ENCODE data around the gene CIDEC. TPM values are rescaled to one million over a fixed set of nuclear protein-coding genes. Genes with fewer than 3 reads are reported as not detected.

CIDEC gene
- total and polyA plus RNA-seq, 2 of the 8 experiments (the other 6 are each of a cell fraction or from before 2014, with no cell fraction given), result not detected

DNA sequence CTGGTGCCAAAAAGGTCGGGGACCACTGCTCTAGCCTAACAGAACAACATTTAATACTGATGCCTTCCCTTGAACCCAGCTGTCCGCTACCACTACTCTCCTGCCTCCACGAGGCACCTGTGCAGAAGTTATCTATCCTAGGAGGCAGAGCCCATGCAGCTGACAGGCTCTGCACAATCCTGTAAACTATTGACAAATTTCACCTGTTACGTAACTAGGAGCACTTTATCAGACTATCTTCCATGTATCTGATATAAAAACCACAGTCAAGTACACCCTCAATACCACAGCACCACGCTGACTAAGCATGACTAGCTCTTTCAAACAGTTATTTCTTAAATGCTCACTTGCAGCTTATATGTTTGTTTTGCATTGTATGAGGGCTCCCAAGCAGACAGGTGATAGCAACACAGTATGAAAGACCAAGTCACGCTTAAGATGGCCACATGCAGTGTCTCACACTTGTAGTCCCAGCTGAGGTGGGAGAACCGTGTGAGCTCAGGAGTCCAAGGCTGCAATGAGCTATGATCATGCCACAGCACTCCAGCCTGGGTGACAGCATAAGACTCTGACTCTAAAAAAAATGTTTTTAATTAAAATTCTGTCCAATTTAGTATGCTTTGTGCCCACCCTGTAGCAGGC, 32.4 kb upstream of the CIDEC start:
- Histone ChIP-seq H3K23ac (ENCODE audit: insufficient read length) (no peak overlapping the region), H3K27me3 (replicated peaks in 1 of 4; ENCODE audit: control insufficient read depth in 3 of 4, extremely low read depth in 1 of 4, insufficient read depth in 3 of 4, low read length in 3 of 4) (peaks cover 0 to 18% (median 10%) of the 10 kb centered on the region in 4 experiments; a peak in 5 of 7 replicates), H3K4me2 (ENCODE audit: insufficient read depth in 1 of 2, low read depth in 2 of 2, low read length in 2 of 2) (no peak overlapping the region), H3K23me2 (ENCODE audit: low read depth, low read length) (peaks cover 10% of the 10 kb centered on the region; the same call in 1 of the 2 replicates), H2AFZ (ENCODE audit: low read length) (no peak overlapping the region), H4K20me1 (replicated peaks in 1 of 2; ENCODE audit: control insufficient read depth in 1 of 2, insufficient read depth in 2 of 2, low read length in 2 of 2) (no peaks in the 10 kb centered on the region), H3K4me3 (ENCODE audit: extremely low read depth in 1 of 4, insufficient read depth in 2 of 4, low read depth in 3 of 4, low read length in 4 of 4) (no peak overlapping the region), H2BK15ac (ENCODE audit: low read length) (no peak overlapping the region), H3K56ac (replicated peaks; ENCODE audit: insufficient read length, low read depth, low read length) (no peak overlapping the region), H3K27ac (ENCODE audit: low read depth, low read length) (no peak overlapping the region), H3K4me1 (replicated peaks in 1 of 4; ENCODE audit: control insufficient read depth in 3 of 4, insufficient read depth in 4 of 4, low read length in 3 of 4) (peaks cover 0 to 19% (median 17%) of the 10 kb centered on the region in 4 experiments; a peak in 6 of 7 replicates), H3K36me3 (ENCODE audit: control insufficient read depth in 2 of 4, insufficient read depth in 4 of 4, low read length in 3 of 4) (no peaks in the 10 kb centered on the region), H3K79me2 (ENCODE audit: control insufficient read depth in 1 of 2, insufficient read depth in 2 of 2, low read length in 2 of 2) (no peaks in the 10 kb centered on the region), H2BK20ac (ENCODE audit: low read length) (no peak overlapping the region), H4K8ac (ENCODE audit: extremely low read depth, insufficient read depth, low read length) (no peak overlapping the region), H3K9me3 (ENCODE audit: insufficient read depth in 2 of 2, low read depth in 1 of 2, low read length in 1 of 2) (peaks cover 0 to 6% of the 10 kb centered on the region in 2 experiments; a peak in 2 of 4 replicates), H4K5ac (ENCODE audit: insufficient read length, low read depth, low read length) (no peak overlapping the region), H4K91ac (replicated peaks; ENCODE audit: insufficient read length, low read length) (no peak overlapping the region), H3K4ac (replicated peaks; ENCODE audit: insufficient read length, low read depth, low read length) (no peak overlapping the region), H2BK120ac (replicated peaks; ENCODE audit: low read depth, low read length) (no peak overlapping the region), H3K79me1 (ENCODE audit: low read depth, low read length) (no peaks in the 10 kb centered on the region), H2AK5ac (ENCODE audit: low read depth, low read length) (no peak overlapping the region), H3K9ac (replicated peaks in 1 of 4; ENCODE audit: extremely low read depth in 1 of 4, low read depth in 3 of 4, low read length in 3 of 4) (no peak overlapping the region), H3K18ac (ENCODE audit: extremely low read depth, low read length) (no peak overlapping the region), H2BK12ac (ENCODE audit: low read depth, low read length) (no peak overlapping the region), H2BK5ac (ENCODE audit: low read depth, low read length) (no peak overlapping the region), H3K14ac (ENCODE audit: insufficient read length) (no peak overlapping the region)
- DNase-seq (ENCODE audit: low read depth in 1 of 2, low spot score in 2 of 2) (no peak), FAIRE-seq (no peak)
- 90% methylated on average over 7 of the region's 7 CpGs; no CpG with 5 or more reads in 1 of the 2 experiments for WGBS, 2 experiments (ENCODE audit: extremely low coverage in 1 of 2, insufficient coverage in 1 of 2, insufficient read length in 1 of 2, insufficient replicate concordance in 2 of 2, low coverage in 1 of 2, low lambda C conversion rate in 2 of 2, missing lambda C conversion rate in 1 of 2)
- CTCF ChIA-PET (ENCODE audit: partially characterized antibody), result interaction anchor here (0.7 to 9.1 kb wide), 7 partner anchors 18 to 105 kb away, joined by 3 to 76 read pairs (median 4); partner anchors contain the start of gene CRELD1
- POLR2A ChIA-PET (ENCODE audit: partially characterized antibody), result interaction anchor here (0.5 to 5.5 kb wide), 5 partner anchors 7 to 104 kb away, joined by 3 to 43 read pairs (median 3); partner anchors contain the start of gene IL17RE
- no peak for TF ChIP-seq TAF7 (optimal IDR thresholded peaks at IDR 0.05; ENCODE audit: borderline replicate concordance, low read depth, low read length)

All from H1 (cell line).